Activated naive CD4-positive, alpha-beta T cell treated with anti-CD3 and anti-CD28 coated beads, Interleukin-2, amount 50 U/mL, for 24 hours (primary cell): ENCODE results near the gene NIPAL4.
A peak's percentile ranks its signal among the peaks of the same experiment; 100 is the strongest.

Experiments used
- H3K27ac Mint-ChIP-seq: one replicate; pipeline ENCODE4 v1.8.0; 2021; ENCODE audit warnings: mild to moderate bottlenecking, mixed read lengths
- H3K27me3 Mint-ChIP-seq: one replicate; pipeline ENCODE4 v1.8.0; 2021; ENCODE audit warnings: mixed read lengths
- H3K36me3 Mint-ChIP-seq: one replicate; pipeline ENCODE4 v1.8.0; 2021; ENCODE audit warnings: mixed read lengths
- H3K4me1 Mint-ChIP-seq: one replicate; pipeline ENCODE4 v1.8.0; 2021; ENCODE audit warnings: mixed read lengths
- H3K4me3 Mint-ChIP-seq: one replicate; pipeline ENCODE4 v1.8.0; 2021; ENCODE audit warnings: mild to moderate bottlenecking, mixed read lengths
- H3K9me3 Mint-ChIP-seq: one replicate; pipeline ENCODE4 v1.8.0; 2021; ENCODE audit warnings: mixed read lengths

NIPAL4 gene

GRCh38 chr5:157455057-157455456 lies 5.0 kb upstream of the NIPAL4 start:
- H3K4me1 Mint-ChIP-seq = no peaks in the 10 kb centered on the region
- H3K4me3 Mint-ChIP-seq = no peak overlapping the region
- no peaks in the 10 kb centered on the region for H3K36me3 Mint-ChIP-seq
- peaks cover 8% of the 10 kb centered on the region for H3K27me3 Mint-ChIP-seq
- H3K9me3 Mint-ChIP-seq = no peaks in the 10 kb centered on the region
- no peak overlapping the region for H3K27ac Mint-ChIP-seq

- Mint-ChIP-seq H3K4me3 (no peak overlapping the region), H3K27me3 (peaks cover 19% of the 10 kb centered on the region)
These were observed 3.7 kb upstream of the NIPAL4 start for GRCh38 chr5:157456301-157456700.

GRCh38 chr5:157457391-157457790 lies 2.6 kb upstream of the NIPAL4 start:
- peaks cover 19% of the 10 kb centered on the region for H3K27me3 Mint-ChIP-seq
- H3K36me3 Mint-ChIP-seq = no peaks in the 10 kb centered on the region
- peaks cover 5% of the 10 kb centered on the region for H3K4me1 Mint-ChIP-seq
- H3K27ac Mint-ChIP-seq = no peak overlapping the region
- no peaks in the 10 kb centered on the region for H3K9me3 Mint-ChIP-seq
- H3K4me3 Mint-ChIP-seq = no peak overlapping the region

More at GRCh38 chr5:157456301-157456700, 3.7 kb upstream of the NIPAL4 start:
- Mint-ChIP-seq H3K36me3 (no peaks in the 10 kb centered on the region), H3K4me1 (peaks cover 5% of the 10 kb centered on the region), H3K9me3 (no peaks in the 10 kb centered on the region), H3K27ac (no peak overlapping the region)

- Mint-ChIP-seq H3K9me3 (no peaks in the 10 kb centered on the region), H3K4me1 (peaks cover 8% of the 10 kb centered on the region), H3K36me3 (no peaks in the 10 kb centered on the region), H3K27me3 (peaks cover 19% of the 10 kb centered on the region), H3K27ac (no peak overlapping the region), H3K4me3 (peak overlapping the region; percentile 11)
These were observed 1.2 kb upstream of the NIPAL4 start for GRCh38 chr5:157458835-157459234.

GRCh38 chr5:157460921-157461792 lies 1.1 kb downstream of the NIPAL4 start:
- Mint-ChIP-seq H3K9me3 (no peaks in the 10 kb centered on the region), H3K27ac (peak overlapping the region; percentile 75), H3K27me3 (peaks cover 19% of the 10 kb centered on the region), H3K4me1 (peaks cover 20% of the 10 kb centered on the region), H3K4me3 (peak overlapping the region; percentile 79), H3K36me3 (no peaks in the 10 kb centered on the region)

- Mint-ChIP-seq H3K9me3 (no peaks in the 10 kb centered on the region), H3K4me3 (no peak overlapping the region), H3K4me1 (peaks cover 20% of the 10 kb centered on the region), H3K27ac (no peak overlapping the region), H3K27me3 (peaks cover 17% of the 10 kb centered on the region), H3K36me3 (no peaks in the 10 kb centered on the region)
These were observed 3.1 kb downstream of the NIPAL4 start for GRCh38 chr5:157463081-157463480.

GRCh38 chr5:157463621-157464518 lies 3.9 kb downstream of the NIPAL4 start:
- Mint-ChIP-seq H3K4me3 (no peak overlapping the region), H3K36me3 (no peaks in the 10 kb centered on the region), H3K27ac (peak overlapping the region; percentile 4), H3K4me1 (peaks cover 20% of the 10 kb centered on the region), H3K9me3 (no peaks in the 10 kb centered on the region), H3K27me3 (peaks cover 15% of the 10 kb centered on the region)

- no peak overlapping the region for H3K4me3 Mint-ChIP-seq
- H3K27ac Mint-ChIP-seq = peak overlapping the region; percentile 15
- H3K27me3 Mint-ChIP-seq = peaks cover 10% of the 10 kb centered on the region
- no peaks in the 10 kb centered on the region for H3K9me3 Mint-ChIP-seq
- no peaks in the 10 kb centered on the region for H3K36me3 Mint-ChIP-seq
- H3K4me1 Mint-ChIP-seq = peaks cover 20% of the 10 kb centered on the region
These were observed 4.6 kb downstream of the NIPAL4 start for GRCh38 chr5:157464519-157465171.

- H3K9me3 Mint-ChIP-seq = no peaks in the 10 kb centered on the region
- H3K4me1 Mint-ChIP-seq = peaks cover 15% of the 10 kb centered on the region
- H3K4me3 Mint-ChIP-seq = no peak overlapping the region
- H3K27ac Mint-ChIP-seq = no peak overlapping the region
- no peaks in the 10 kb centered on the region for H3K36me3 Mint-ChIP-seq
- no peaks in the 10 kb centered on the region for H3K27me3 Mint-ChIP-seq
These were observed 8.4 kb downstream of the NIPAL4 start for GRCh38 chr5:157468293-157468965.

- no peak overlapping the region for H3K27ac Mint-ChIP-seq
- no peaks in the 10 kb centered on the region for H3K36me3 Mint-ChIP-seq
- H3K9me3 Mint-ChIP-seq = no peaks in the 10 kb centered on the region
- no peak overlapping the region for H3K4me3 Mint-ChIP-seq
- H3K4me1 Mint-ChIP-seq = peaks cover 10% of the 10 kb centered on the region
- no peaks in the 10 kb centered on the region for H3K27me3 Mint-ChIP-seq
These were observed 9.1 kb downstream of the NIPAL4 start for GRCh38 chr5:157469073-157469472.

GRCh38 chr5:157469687-157470086 lies 9.7 kb downstream of the NIPAL4 start:
- Mint-ChIP-seq H3K4me3 (no peak overlapping the region), H3K9me3 (no peaks in the 10 kb centered on the region), H3K27me3 (no peaks in the 10 kb centered on the region), H3K4me1 (peaks cover 4% of the 10 kb centered on the region), H3K36me3 (no peaks in the 10 kb centered on the region), H3K27ac (peak overlapping the region; percentile 41)

GRCh38 chr5:157470631-157471030 lies 10.6 kb downstream of the NIPAL4 start:
- Mint-ChIP-seq H3K27me3 (no peaks in the 10 kb centered on the region), H3K27ac (no peak overlapping the region), H3K4me1 (no peaks in the 10 kb centered on the region), H3K9me3 (no peaks in the 10 kb centered on the region), H3K4me3 (no peak overlapping the region), H3K36me3 (no peaks in the 10 kb centered on the region)

- H3K4me3 Mint-ChIP-seq = no peak overlapping the region
- H3K27me3 Mint-ChIP-seq = no peaks in the 10 kb centered on the region
- H3K36me3 Mint-ChIP-seq = no peaks in the 10 kb centered on the region
- H3K4me1 Mint-ChIP-seq = no peaks in the 10 kb centered on the region
- no peaks in the 10 kb centered on the region for H3K9me3 Mint-ChIP-seq
- no peak overlapping the region for H3K27ac Mint-ChIP-seq
These were observed 11.7 kb downstream of the NIPAL4 start for GRCh38 chr5:157471709-157472108.

GRCh38 chr5:157473383-157474320 lies 13.6 kb downstream of the NIPAL4 start:
- Mint-ChIP-seq H3K27me3 (no peaks in the 10 kb centered on the region), H3K27ac (no peak overlapping the region), H3K4me3 (no peak overlapping the region), H3K36me3 (no peaks in the 10 kb centered on the region), H3K9me3 (no peaks in the 10 kb centered on the region), H3K4me1 (no peaks in the 10 kb centered on the region)
